ENCODE results near the gene ZNF213. TPM values are rescaled to one million over a fixed set of nuclear protein-coding genes. Genes with fewer than 3 reads are reported as not detected.

The ZNF213 gene

GRCh38 chr16:3190949-3191353 lies 56.1 kb downstream of the ZNF213 start:
- no peak overlapping the region for H3K9ac ChIP-seq (ENCODE audit: low read length)
- no peak overlapping the region for H2BK12ac ChIP-seq (ENCODE audit: low read length in 2 of 2)
- H4K91ac ChIP-seq (ENCODE audit: low read length): no peak overlapping the region
- no peak overlapping the region for H2AK5ac ChIP-seq (ENCODE audit: low read length, severe bottlenecking)
- no peak overlapping the region for H2BK120ac ChIP-seq (ENCODE audit: low read depth, low read length)
- no peak overlapping the region for H3K4ac ChIP-seq (ENCODE audit: low read depth in 1 of 2, low read length in 2 of 2)
- DNase-seq: no peak
- no peak overlapping the region for H2BK5ac ChIP-seq (ENCODE audit: low read depth, low read length, poor library complexity, severe bottlenecking)
- H2AFZ ChIP-seq (ENCODE audit: low read depth, low read length): no peak overlapping the region
- H2BK15ac ChIP-seq (ENCODE audit: low read depth, poor library complexity, severe bottlenecking): no peak overlapping the region
- no peak overlapping the region for H4K8ac ChIP-seq (ENCODE audit: low read length)
- H3K79me1 ChIP-seq (replicated peaks; ENCODE audit: low read length, poor library complexity, severe bottlenecking): no peaks in the 10 kb centered on the region
- H3K4me2 ChIP-seq (ENCODE audit: low read length, poor library complexity, severe bottlenecking): peak overlapping the region; percentile 58
- no peak overlapping the region for H3K18ac ChIP-seq (ENCODE audit: low read depth in 1 of 2, low read length in 2 of 2)
- H3K4me1 ChIP-seq (ENCODE audit: control insufficient read depth, insufficient read depth, low read depth, low read length): peaks cover 22% of the 10 kb centered on the region
- H3K14ac ChIP-seq (ENCODE audit: low read length in 2 of 2): no peak overlapping the region
- peaks cover 12 to 48% of the 10 kb centered on the region in 2 experiments for H3K27me3 ChIP-seq (ENCODE audit: control insufficient read depth in 1 of 2, insufficient read depth in 1 of 2, low read length in 2 of 2)
- peak overlapping the region in 1 of 2 experiments; percentile 52 for H3K4me3 ChIP-seq (ENCODE audit: insufficient read depth in 1 of 2, low read depth in 1 of 2, low read length in 2 of 2)
- no peaks in the 10 kb centered on the region for H3K36me3 ChIP-seq (ENCODE audit: control insufficient read depth in 1 of 2, insufficient read depth in 2 of 2, low read depth in 1 of 2, low read length in 2 of 2)
- no peaks in the 10 kb centered on the region for H3K9me3 ChIP-seq (ENCODE audit: control insufficient read depth, low read length)
- no peak overlapping the region for H3K27ac ChIP-seq (ENCODE audit: low read length, poor library complexity, severe bottlenecking)
- H3K23ac ChIP-seq (ENCODE audit: low read length in 2 of 2): no peak overlapping the region
- WGBS: 3% methylated on average over 16 of the region's 16 CpGs

Small RNAs within 50 kb of the gene (small RNA-seq; reads per million reads assigned to genes)
- gene RNU1-22P (ENCODE audit: low read depth): not detected

Data from mesenchymal stem cell (in vitro differentiated cells and primary cell).